ENCODE results near the gene ACAP2.

ACAP2 gene

GRCh38 chr3:195259475-195260279, 183.1 kb downstream of the ACAP2 start:
- DNase-seq (ENCODE audit: low spot score) = peak; percentile 90
- TF ChIP-seq CTCF (IDR thresholded peaks at IDR 0.05) = peak; percentile 58
- peak overlapping the region; percentile 67 to 78 for H3K27ac ChIP-seq
- peak overlapping the region; percentile 81 for H3K4me3 ChIP-seq

GRCh38 chr3:195259154-195259474, 183.7 kb downstream of the ACAP2 start:
- no peak for DNase-seq (ENCODE audit: low spot score)
- no peak for TF ChIP-seq CTCF (IDR thresholded peaks at IDR 0.05)
- peak overlapping the region; percentile 81 for H3K4me3 ChIP-seq
- H3K27ac ChIP-seq = peak overlapping the region; percentile 67 to 78

GRCh38 chr3:195258449-195259153, 184.2 kb downstream of the ACAP2 start:
- TF ChIP-seq CTCF (IDR thresholded peaks at IDR 0.05) = no peak
- no peak for DNase-seq (ENCODE audit: low spot score)
- Histone ChIP-seq H3K27ac (peak overlapping the region; percentile 67 to 78), H3K4me3 (no peak overlapping the region)

- no peak overlapping the region for H3K4me3 ChIP-seq
- no peak overlapping the region for H3K27ac ChIP-seq
- no peak for DNase-seq (ENCODE audit: low spot score)
- TF ChIP-seq CTCF (IDR thresholded peaks at IDR 0.05) = no peak
Measured at GRCh38 chr3:195257454-195258448, 185.1 kb downstream of the ACAP2 start.

- H3K27ac ChIP-seq = no peak overlapping the region
- H3K4me3 ChIP-seq = no peak overlapping the region
- no peak for TF ChIP-seq CTCF (IDR thresholded peaks at IDR 0.05)
- no peak for DNase-seq (ENCODE audit: low spot score)
Measured at GRCh38 chr3:195256639-195257453, 186.0 kb downstream of the ACAP2 start.

Data from coronary artery (tissue), 2 donors.